GM12878 (cell line): ENCODE results near the gene RERE. TPM values are rescaled to one million over a fixed set of nuclear protein-coding genes. Genes with fewer than 3 reads are reported as not detected.

Experiments
- ATAC-seq: fragments of 200-7000 bp; cut with Tn5 transposase; 3 replicates; pipeline ENCODE4 v1.9.1; 2020; ENCODE audit warnings: mild to moderate bottlenecking, moderate library complexity
- BruUV-seq: library from RNA; stranded (reverse); fragments of 400-500 nt; replicated peaks from 2 replicates; lab custom pipeline; 2021; lab: Mats Ljungman, UMichigan
- CTCF ChIA-PET: fragments of 300-600 bp; sonication (Branson Sonifier 250); formaldehyde crosslinking; extraction: SDS; loops from one replicate; lab custom pipeline; 2021; ENCODE audit warnings: inconsistent platforms; lab: Yijun Ruan, JAX
- POLR2A ChIA-PET: fragments of 350-600 bp; formaldehyde crosslinking; extraction: SDS; loops from one replicate; lab custom pipeline; 2021; ENCODE audit warnings: inconsistent platforms; lab: Charles Lee
- RAD21 ChIA-PET: fragments of 300-600 bp; sonication (Branson Sonifier 250); formaldehyde crosslinking; loops from one replicate; lab custom pipeline; 2023; ENCODE audit warnings: antibody characterized with exemption; ENCODE audit not compliant: unreplicated experiment; lab: Charles Lee
- SMC1A ChIA-PET: fragments of 300-600 bp; sonication (Branson Sonifier 250); formaldehyde crosslinking; loops from one replicate; lab custom pipeline; 2023; ENCODE audit not compliant: unreplicated experiment, uncharacterized antibody; lab: Charles Lee
- DNase-seq: peaks from one replicate; pipeline ENCODE4 v3.0.0-alpha.2; 2011; ENCODE audit warnings: low read depth, low spot score
- FAIRE-seq: peaks from 3 replicates; lab custom pipeline; 2011; peaks lifted over from hg19 to GRCh38; lab: Jason Lieb, UNC
- H2AFZ ChIP-seq: 2 replicates; pipeline ENCODE4 v1.6.0; 2011; ENCODE audit warnings: low read depth, low read length, control low read depth; ENCODE audit not compliant: control insufficient read depth
- H3K27ac ChIP-seq: 2 replicates; pipeline ENCODE4 v1.5.1; 2011; ENCODE audit warnings: control low read depth; ENCODE audit not compliant: control insufficient read depth, insufficient read depth
- H3K27me3 ChIP-seq, 2 experiments: replicated peaks in 1 of 2; 2 replicates each; pipeline versions ENCODE4 v1.6.0 to v1.6.1; 2011; ENCODE audit warnings: low read length in 1 of 2; ENCODE audit not compliant: control insufficient read depth in 2 of 2, insufficient read depth in 2 of 2
- H3K36me3 ChIP-seq, 2 experiments: 2 replicates each; pipeline ENCODE4 v1.5.1; 2011; ENCODE audit warnings: low read length in 1 of 2; ENCODE audit not compliant: control insufficient read depth in 2 of 2, insufficient read depth in 2 of 2
- H3K4me1 ChIP-seq: 2 replicates; pipeline ENCODE4 v1.6.1; 2011; ENCODE audit warnings: mild to moderate bottlenecking, low read length, moderate library complexity, mixed read lengths; ENCODE audit not compliant: control insufficient read depth, insufficient read depth
- H3K4me2 ChIP-seq: 2 replicates; pipeline ENCODE4 v1.6.0; 2011; ENCODE audit warnings: control low read depth; ENCODE audit not compliant: control insufficient read depth, insufficient read depth
- H3K4me3 ChIP-seq: fragments of 200-600 bp; sonication (generic); 2 replicates; pipeline ENCODE4 v1.5.1; 2016
- H3K79me2 ChIP-seq: 2 replicates; pipeline ENCODE4 v1.6.0; 2011; ENCODE audit warnings: low read length; ENCODE audit not compliant: control insufficient read depth, insufficient read depth
- H3K9ac ChIP-seq: 2 replicates; pipeline ENCODE4 v1.8.0; 2011; ENCODE audit warnings: low read length, control low read depth, mixed read lengths; ENCODE audit not compliant: control insufficient read depth, insufficient read depth
- H3K9me3 ChIP-seq: replicated peaks from 3 replicates; pipeline ENCODE4 v1.5.1; 2011; ENCODE audit warnings: mild to moderate bottlenecking, low read length; ENCODE audit not compliant: control insufficient read depth, insufficient read depth
- H4K20me1 ChIP-seq: 2 replicates; pipeline ENCODE4 v1.6.0; 2011; ENCODE audit not compliant: control insufficient read depth, insufficient read depth
- CTCF ChIP-seq, 3 experiments: IDR thresholded peaks in 2 of 3; conservative IDR thresholded peaks in 1 of 3; 2 replicates each; pipeline ENCODE4 v1.5.1; 2011; ENCODE audit warnings: low read depth in 3 of 3, low read length in 3 of 3, mild to moderate bottlenecking in 3 of 3, control low read depth in 2 of 3, moderate library complexity in 2 of 3, inconsistent platforms in 1 of 3, mixed read lengths in 1 of 3; ENCODE audit not compliant: control insufficient read depth in 2 of 3, insufficient read depth in 1 of 3; ENCODE audit errors: extremely low read depth in 1 of 3
- HCFC1 ChIP-seq: fragments of 150-350 bp; IDR thresholded peaks from 2 replicates; pipeline ENCODE4 v1.6.1; 2014; ENCODE audit warnings: low read length
- SREBF2 ChIP-seq: IDR thresholded peaks from 2 replicates; pipeline ENCODE4 v1.6.1; 2012; ENCODE audit warnings: mild to moderate bottlenecking, low read length
- ZBTB33 ChIP-seq: fragments of 450-650 bp; IDR thresholded peaks from 2 replicates; pipeline ENCODE4 v1.6.1; 2017; ENCODE audit warnings: mild to moderate bottlenecking
- WGBS: methylation state at CpG from one replicate; pipeline ENCODE4 v1.1.6; 2016; ENCODE audit warnings: low lambda C conversion rate; ENCODE audit not compliant: insufficient replicate concordance, insufficient coverage; ENCODE audit errors: missing lambda C conversion rate; 5-methylcytosine and 5-hydroxymethylcytosine counted together
- in situ Hi-C: fragments of 300-500 bp; cut with MboI; formaldehyde crosslinking; loops from 9 replicates; pipeline ENCODE4 v1.14.3; 2018; ENCODE audit warnings: mixed read lengths
- intact Hi-C: fragments of 100-400 bp; cut with micrococcal nuclease; formaldehyde crosslinking; loops from one replicate; pipeline ENCODE4 v1.14.2; 2022; ENCODE audit not compliant: unreplicated experiment
- polyA plus RNA-seq, 11 experiments: library from polyadenylated mRNA; depleted of rRNA in 4 of 11; unstranded in 6 of 11; stranded (reverse) in 5 of 11; fragments of >200 nt; fragmentation: Nextera tagmentation in 4 of 11; fragmentation: Illumina TruSeq in 1 of 11; extraction: Ambion mirVana in 4 of 11; extraction: Trizol in 1 of 11; gene quantifications; 1 replicate in 1 of 11; 2 replicates in 10 of 11; pipeline versions ENCODE4 v1.2.1 to v1.2.3, GENCODE V29; 2011 to 2016; ENCODE audit warnings: inconsistent platforms in 2 of 11, missing spikeins in 2 of 11, low read depth in 1 of 11
- total RNA-seq, 4 experiments: library from RNA; depleted of rRNA in 3 of 4; stranded (reverse); fragments of >200 nt in 3 of 4; fragmentation: Illumina TruSeq in 1 of 4; extraction: Trizol in 1 of 4; gene quantifications; 2 replicates each; pipeline versions ENCODE4 v1.2.1 to v1.2.3, GENCODE V29; 2013 to 2021

Gene RERE
- total and polyA plus RNA-seq, 10 of the 15 experiments (the other 5 are each of a cell fraction or from before 2014, with no cell fraction given) = 5.2 to 60.5 (median 20.2) TPM

- SMC1A ChIA-PET = interaction anchor here (1.0 kb wide), 1 partner anchor 33 kb away, joined by 3 read pairs; no protein-coding TSS in a partner anchor
- TF ChIP-seq CTCF (IDR thresholded peaks at IDR 0.05 in 2 of 3, conservative IDR thresholded peaks at IDR 0.05 in 1 of 3; ENCODE audit: control insufficient read depth in 2 of 3, extremely low read depth in 1 of 3, insufficient read depth in 1 of 3, low read depth in 3 of 3, low read length in 3 of 3) (peak in 1 of 3 experiments; percentile 30; a peak in 1 of 6 replicates), SREBF2 (no peak), ZBTB33 (peak; percentile 99), HCFC1 (no peak)
- peaks cover 48% of the 10 kb centered on the region for H3K4me1 ChIP-seq
- DNase-seq (no peak), FAIRE-seq (no peak), ATAC-seq (no peak)
- H3K4me3 ChIP-seq = no peak overlapping the region
- H3K27ac ChIP-seq = no peak overlapping the region; the same call in 1 of the 2 replicates
- H3K27me3 ChIP-seq = no peaks in the 10 kb centered on the region
- no peak overlapping the region for H2AFZ ChIP-seq
- H3K9me3 ChIP-seq = no peaks in the 10 kb centered on the region; the same call in 1 of the 3 replicates
- TSS peak; percentile 14 for BruUV-seq
- in situ Hi-C loops = no loop called here
- H4K20me1 ChIP-seq = no peaks in the 10 kb centered on the region
- POLR2A ChIA-PET = interaction anchor here (0.5 to 0.8 kb wide), 2 partner anchors 9 to 478 kb away, joined by 3 read pairs; no protein-coding TSS in a partner anchor
- intact Hi-C loops = loop anchor here (10.0 kb wide), 1 partner anchor 326 kb away; no protein-coding TSS in a partner anchor
- H3K9ac ChIP-seq = no peak overlapping the region
- RAD21 ChIA-PET = interaction anchor here (1.0 kb wide), 1 partner anchor 31 kb away, joined by 3 read pairs; no protein-coding TSS in a partner anchor
- H3K36me3 ChIP-seq = peaks cover 0 to 2% of the 10 kb centered on the region in 2 experiments; a peak in 3 of 4 replicates
- 67% methylated on average over 5 of the region's 5 CpGs for WGBS
- H3K4me2 ChIP-seq = peak overlapping the region; percentile 90; the same call in 1 of the 2 replicates
- H3K79me2 ChIP-seq = peaks cover 13% of the 10 kb centered on the region
- CTCF ChIA-PET = interaction anchor here (0.9 to 2.1 kb wide), 3 partner anchors 11 to 368 kb away, joined by 3 to 7 read pairs (median 5); no protein-coding TSS in a partner anchor
Observed at GRCh38 chr1:8398677-8399076, 418.8 kb downstream of the RERE start.
